MCF 10A (cell line): ENCODE measurements around the gene PSMG3. TPM values are rescaled to one million over a fixed set of nuclear protein-coding genes. Genes with fewer than 3 reads are reported as not detected.
"Not testable (repeated sequence)": the region's sequence is repeated elsewhere in the genome, so short reads cannot be mapped to it uniquely, and the experiment has no call there.

Experiments
- BruUV-seq: library from RNA; stranded (reverse); fragments of 400-500 nt; replicated peaks from 2 replicates; lab custom pipeline; 2021; lab: Mats Ljungman, UMichigan
- CTCF ChIA-PET: fragments of 300-600 bp; sonication (Branson Sonifier 250); formaldehyde crosslinking; extraction: SDS; loops from one replicate; lab custom pipeline; 2021; ENCODE audit warnings: antibody characterized with exemption, inconsistent platforms; lab: Yijun Ruan, JAX
- POLR2A ChIA-PET: fragments of 300-600, 350-650 bp; sonication (Branson Sonifier 250); formaldehyde crosslinking; extraction: SDS; loops from one replicate; lab custom pipeline; 2020; ENCODE audit warnings: antibody characterized with exemption, inconsistent platforms; lab: Yijun Ruan, JAX
- DNase-seq: peaks from one replicate; pipeline ENCODE4 v3.0.0-alpha.2; 2018; ENCODE audit not compliant: unreplicated experiment
- H3K27ac Mint-ChIP-seq: one replicate; pipeline ENCODE4 v1.8.0; 2022; ENCODE audit warnings: mild to moderate bottlenecking, low read depth, mixed read lengths; ENCODE audit not compliant: unreplicated experiment
- H3K27me3 Mint-ChIP-seq: one replicate; pipeline ENCODE4 v1.8.0; 2022; ENCODE audit warnings: mixed read lengths; ENCODE audit not compliant: insufficient read depth, unreplicated experiment
- H3K36me3 Mint-ChIP-seq: one replicate; pipeline ENCODE4 v1.8.0; 2022; ENCODE audit warnings: mild to moderate bottlenecking, moderate library complexity, mixed read lengths; ENCODE audit not compliant: insufficient read depth, unreplicated experiment
- H3K4me1 Mint-ChIP-seq: one replicate; pipeline ENCODE4 v1.8.0; 2022; ENCODE audit warnings: mixed read lengths; ENCODE audit not compliant: insufficient read depth, unreplicated experiment
- H3K4me3 Mint-ChIP-seq: one replicate; pipeline ENCODE4 v1.8.0; 2022; ENCODE audit warnings: mild to moderate bottlenecking, moderate library complexity, mixed read lengths; ENCODE audit not compliant: unreplicated experiment
- H3K9me3 Mint-ChIP-seq: one replicate; pipeline ENCODE4 v1.8.0; 2022; ENCODE audit warnings: mixed read lengths; ENCODE audit not compliant: unreplicated experiment
- CTCF ChIP-seq: fragments of 200-600 bp; IDR thresholded peaks from one replicate; pipeline ENCODE4 v1.8.0; 2022; ENCODE audit warnings: antibody characterized with exemption, mild to moderate bottlenecking; ENCODE audit not compliant: unreplicated experiment
- intact Hi-C: fragments of 100-400 bp; cut with micrococcal nuclease; formaldehyde crosslinking; loops from 2 replicates; pipeline ENCODE4 v1.14.1; 2022
- total RNA-seq: library from RNA; stranded (reverse); gene quantifications from 2 replicates; pipeline ENCODE4 v1.2.3, GENCODE V29; 2022

PSMG3 gene
- total RNA-seq, 1 experiment from 2014 or later: 42.1 TPM

GRCh38 chr7:1523208-1523607 lies 46.6 kb downstream of the PSMG3 start:
- no peak for DNase-seq
- no TSS peak for BruUV-seq
- Mint-ChIP-seq H3K27ac (no peak overlapping the region), H3K4me3 (no peak overlapping the region), H3K36me3 (no peaks in the 10 kb centered on the region), H3K27me3 (no peaks in the 10 kb centered on the region), H3K9me3 (no peaks in the 10 kb centered on the region), H3K4me1 (peaks cover 9% of the 10 kb centered on the region)
- ChIA-PET POLR2A (no interaction called here), CTCF (no interaction called here)
- intact Hi-C loops: no loop called here
- no peak for TF ChIP-seq CTCF

- POLR2A ChIA-PET: interaction anchor here (1.0 kb wide), 1 partner anchor 10 kb away, joined by 3 read pairs; no protein-coding TSS in a partner anchor
- BruUV-seq: no TSS peak
- CTCF ChIA-PET: interaction anchor here (0.6 kb wide), 1 partner anchor 12 kb away, joined by 3 read pairs; no protein-coding TSS in a partner anchor
- intact Hi-C loops: no loop called here
- Mint-ChIP-seq H3K36me3 (no peaks in the 10 kb centered on the region), H3K9me3 (no peaks in the 10 kb centered on the region), H3K4me1 (peaks cover 5% of the 10 kb centered on the region), H3K27me3 (no peaks in the 10 kb centered on the region), H3K27ac (no peak overlapping the region), H3K4me3 (no peak overlapping the region)
- DNase-seq: no peak
- TF ChIP-seq CTCF: no peak
Observed at GRCh38 chr7:1521456-1521855, 48.4 kb downstream of the PSMG3 start.

GRCh38 chr7:1520539-1521234 lies 49.1 kb downstream of the PSMG3 start:
- intact Hi-C loops: no loop called here
- DNase-seq: peak; percentile 94
- Mint-ChIP-seq H3K36me3 (no peaks in the 10 kb centered on the region), H3K27ac (no peak overlapping the region), H3K9me3 (no peaks in the 10 kb centered on the region), H3K4me1 (no peaks in the 10 kb centered on the region), H3K27me3 (no peaks in the 10 kb centered on the region), H3K4me3 (no peak overlapping the region)
- ChIA-PET POLR2A (interaction anchor here (1.2 kb wide), 1 partner anchor 14 kb away, joined by 4 read pairs; no protein-coding TSS in a partner anchor), CTCF (no interaction called here)
- no TSS peak for BruUV-seq
- no peak for TF ChIP-seq CTCF

GRCh38 chr7:1519322-1519922 lies 50.4 kb downstream of the PSMG3 start:
- POLR2A ChIA-PET: interaction anchor here (1.2 kb wide), 1 partner anchor 13 kb away, joined by 4 read pairs; no protein-coding TSS in a partner anchor
- BruUV-seq, H3K36me3 Mint-ChIP-seq, H3K9me3 Mint-ChIP-seq, H3K27me3 Mint-ChIP-seq, H3K27ac Mint-ChIP-seq, intact Hi-C loops, H3K4me3 Mint-ChIP-seq, DNase-seq, H3K4me1 Mint-ChIP-seq: not testable (repeated sequence)
- CTCF ChIA-PET: interaction anchor here (0.6 kb wide), 2 partner anchors 14 to 44 kb away, joined by 3 to 4 read pairs; no protein-coding TSS in a partner anchor

Other genes with a start within 250 kb of the PSMG3 start
- 12.3 and 15.8 TPM in 2 replicates for gene MICALL2, start 110.6 kb downstream of the PSMG3 start, total RNA-seq
- gene INTS1, start 65.6 kb downstream of the PSMG3 start, total RNA-seq: 86.3 and 93.5 TPM in 2 replicates
- gene MAFK, start 39.3 kb downstream of the PSMG3 start, total RNA-seq: 37.8 and 45.6 TPM in 2 replicates
- gene TMEM184A, start 13.8 kb downstream of the PSMG3 start, total RNA-seq: 9.0 and 14.2 TPM in 2 replicates
- gene ELFN1, start 100.2 kb upstream of the PSMG3 start, total RNA-seq: not detected in 2 replicates